ENCODE data around the gene MED27.

Gene MED27

GRCh38 chr9:131853434-131853833, 226.2 kb downstream of the MED27 start:
- Mint-ChIP-seq H3K4me1 (peaks cover 38% of the 10 kb centered on the region), H3K27me3 (ENCODE audit: low read depth, poor library complexity) (peaks cover 7% of the 10 kb centered on the region), H3K36me3 (ENCODE audit: low read depth) (peaks cover 2% of the 10 kb centered on the region), H3K27ac (no peak overlapping the region), H3K4me3 (no peak overlapping the region), H3K9me3 (no peaks in the 10 kb centered on the region)
- TF ChIP-seq CTCF (IDR thresholded peaks at IDR 0.05): no peak
- no peak for DNase-seq

DNA sequence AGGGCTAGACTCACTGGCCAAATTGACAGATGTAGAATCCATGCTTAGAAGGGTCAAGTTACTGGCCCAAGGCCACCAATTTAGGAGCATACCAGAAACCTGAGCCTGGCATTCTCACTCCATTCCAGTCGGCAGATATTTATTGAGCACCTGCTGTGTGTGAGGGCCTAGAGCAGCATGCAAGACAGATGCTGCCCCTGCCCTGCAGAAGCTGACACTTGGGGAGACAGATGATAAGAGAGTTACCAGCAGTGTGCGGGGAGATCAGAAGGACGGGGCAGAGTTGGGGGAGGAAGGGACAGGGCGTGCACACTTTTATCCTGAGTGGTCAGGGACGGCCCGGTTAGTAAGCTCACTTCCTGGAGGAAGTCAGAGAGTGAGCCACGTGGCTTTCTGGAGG, 228.3 kb downstream of the MED27 start:
- Mint-ChIP-seq H3K4me1 (peaks cover 38% of the 10 kb centered on the region), H3K27me3 (ENCODE audit: low read depth, poor library complexity) (peaks cover 12% of the 10 kb centered on the region), H3K36me3 (ENCODE audit: low read depth) (no peaks in the 10 kb centered on the region), H3K4me3 (no peak overlapping the region), H3K27ac (no peak overlapping the region), H3K9me3 (no peaks in the 10 kb centered on the region)
- TF ChIP-seq CTCF (IDR thresholded peaks at IDR 0.05): no peak
- DNase-seq: no peak

- Mint-ChIP-seq H3K27ac (no peak overlapping the region), H3K4me3 (no peak overlapping the region), H3K9me3 (no peaks in the 10 kb centered on the region), H3K36me3 (ENCODE audit: low read depth) (no peaks in the 10 kb centered on the region), H3K4me1 (peaks cover 26% of the 10 kb centered on the region), H3K27me3 (ENCODE audit: low read depth, poor library complexity) (peaks cover 11% of the 10 kb centered on the region)
- TF ChIP-seq CTCF (IDR thresholded peaks at IDR 0.05): no peak
- DNase-seq: no peak
These were observed 230.3 kb downstream of the MED27 start for GRCh38 chr9:131849391-131849790.

GRCh38 chr9:131848570-131849160, 231.0 kb downstream of the MED27 start:
- Mint-ChIP-seq H3K27me3 (ENCODE audit: low read depth, poor library complexity) (peaks cover 8% of the 10 kb centered on the region), H3K9me3 (no peaks in the 10 kb centered on the region), H3K4me1 (peaks cover 26% of the 10 kb centered on the region), H3K4me3 (no peak overlapping the region), H3K27ac (no peak overlapping the region), H3K36me3 (ENCODE audit: low read depth) (no peaks in the 10 kb centered on the region)
- TF ChIP-seq CTCF (IDR thresholded peaks at IDR 0.05): no peak
- DNase-seq: no peak

GRCh38 chr9:131847665-131848354, 231.9 kb downstream of the MED27 start:
- Mint-ChIP-seq H3K27ac (peak overlapping the region; percentile 77), H3K27me3 (ENCODE audit: low read depth, poor library complexity) (peaks cover 8% of the 10 kb centered on the region)
- DNase-seq: no peak

More at GRCh38 chr9:131847665-131848354, 231.9 kb downstream of the MED27 start:
- Mint-ChIP-seq H3K4me1 (peaks cover 32% of the 10 kb centered on the region), H3K9me3 (no peaks in the 10 kb centered on the region), H3K36me3 (ENCODE audit: low read depth) (no peaks in the 10 kb centered on the region), H3K4me3 (no peak overlapping the region)
- no peak for TF ChIP-seq CTCF (IDR thresholded peaks at IDR 0.05)
